ENCODE data around the gene CFAP77.

GRCh38 chr9:132482196-132482813 is 72.3 kb downstream of the CFAP77 start:
- TF ChIP-seq CTCF (IDR thresholded peaks at IDR 0.05) (no peak), POLR2A (IDR thresholded peaks at IDR 0.05) (no peak), POLR2AphosphoS5 (IDR thresholded peaks at IDR 0.05) (no peak)
